MCF 10A (cell line): Measurements from ENCODE around the gene PNCK. TPM values are rescaled to one million over a fixed set of nuclear protein-coding genes. Genes with fewer than 3 reads are reported as not detected.
A peak's percentile ranks its signal among the peaks of the same experiment; 100 is the strongest.

Experiments used
- BruUV-seq: library from RNA; stranded (reverse); fragments of 400-500 nt; replicated peaks from 2 replicates; lab custom pipeline; 2021; lab: Mats Ljungman, UMichigan
- CTCF ChIA-PET: fragments of 300-600 bp; sonication (Branson Sonifier 250); formaldehyde crosslinking; extraction: SDS; loops from one replicate; lab custom pipeline; 2021; ENCODE audit warnings: antibody characterized with exemption, inconsistent platforms; lab: Yijun Ruan, JAX
- POLR2A ChIA-PET: fragments of 300-600, 350-650 bp; sonication (Branson Sonifier 250); formaldehyde crosslinking; extraction: SDS; loops from one replicate; lab custom pipeline; 2020; ENCODE audit warnings: antibody characterized with exemption, inconsistent platforms; lab: Yijun Ruan, JAX
- DNase-seq: peaks from one replicate; pipeline ENCODE4 v3.0.0-alpha.2; 2018; ENCODE audit not compliant: unreplicated experiment
- H3K27ac Mint-ChIP-seq: one replicate; pipeline ENCODE4 v1.8.0; 2022; ENCODE audit warnings: mild to moderate bottlenecking, low read depth, mixed read lengths; ENCODE audit not compliant: unreplicated experiment
- H3K27me3 Mint-ChIP-seq: one replicate; pipeline ENCODE4 v1.8.0; 2022; ENCODE audit warnings: mixed read lengths; ENCODE audit not compliant: insufficient read depth, unreplicated experiment
- H3K36me3 Mint-ChIP-seq: one replicate; pipeline ENCODE4 v1.8.0; 2022; ENCODE audit warnings: mild to moderate bottlenecking, moderate library complexity, mixed read lengths; ENCODE audit not compliant: insufficient read depth, unreplicated experiment
- H3K4me1 Mint-ChIP-seq: one replicate; pipeline ENCODE4 v1.8.0; 2022; ENCODE audit warnings: mixed read lengths; ENCODE audit not compliant: insufficient read depth, unreplicated experiment
- H3K4me3 Mint-ChIP-seq: one replicate; pipeline ENCODE4 v1.8.0; 2022; ENCODE audit warnings: mild to moderate bottlenecking, moderate library complexity, mixed read lengths; ENCODE audit not compliant: unreplicated experiment
- H3K9me3 Mint-ChIP-seq: one replicate; pipeline ENCODE4 v1.8.0; 2022; ENCODE audit warnings: mixed read lengths; ENCODE audit not compliant: unreplicated experiment
- intact Hi-C: fragments of 100-400 bp; cut with micrococcal nuclease; formaldehyde crosslinking; loops from 2 replicates; pipeline ENCODE4 v1.14.1; 2022
- total RNA-seq: library from RNA; stranded (reverse); gene quantifications from 2 replicates; pipeline ENCODE4 v1.2.3, GENCODE V29; 2022
- TF ChIP-seq, protein P1 (sequence below): fragments of 200-600 bp; IDR thresholded peaks from one replicate; pipeline ENCODE4 v1.8.0; 2022; ENCODE audit warnings: antibody characterized with exemption, mild to moderate bottlenecking; ENCODE audit not compliant: unreplicated experiment

The PNCK gene
- total RNA-seq, 1 experiment from 2014 or later = not detected

DNA sequence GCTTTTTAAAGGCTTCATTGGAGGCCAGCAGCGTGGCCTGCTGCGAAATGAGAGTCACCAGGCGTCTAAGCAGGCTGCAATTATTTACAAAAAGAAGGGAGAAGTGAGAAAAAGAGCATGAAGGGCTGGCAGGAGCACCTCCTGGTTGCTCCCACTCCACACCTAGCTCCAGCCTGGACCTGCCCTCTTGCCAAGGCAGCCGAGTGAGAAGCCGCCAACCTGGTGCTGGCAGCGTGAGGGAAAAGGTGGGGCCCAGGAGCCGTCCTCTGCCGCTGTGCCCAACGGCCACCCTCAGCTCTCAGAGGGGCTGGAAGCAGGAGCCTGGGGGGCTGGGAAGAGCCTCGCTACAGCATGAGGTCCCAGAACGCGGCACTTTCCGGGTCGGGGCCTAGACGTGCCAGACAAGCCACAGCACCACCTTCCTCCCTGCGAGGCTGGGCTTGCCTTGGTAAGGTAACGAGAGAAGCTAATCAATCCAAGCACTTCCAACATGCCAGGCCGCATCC is 30.5 kb upstream of the PNCK start:
- intact Hi-C loops = no loop called here
- TF ChIP-seq, protein P1, sequence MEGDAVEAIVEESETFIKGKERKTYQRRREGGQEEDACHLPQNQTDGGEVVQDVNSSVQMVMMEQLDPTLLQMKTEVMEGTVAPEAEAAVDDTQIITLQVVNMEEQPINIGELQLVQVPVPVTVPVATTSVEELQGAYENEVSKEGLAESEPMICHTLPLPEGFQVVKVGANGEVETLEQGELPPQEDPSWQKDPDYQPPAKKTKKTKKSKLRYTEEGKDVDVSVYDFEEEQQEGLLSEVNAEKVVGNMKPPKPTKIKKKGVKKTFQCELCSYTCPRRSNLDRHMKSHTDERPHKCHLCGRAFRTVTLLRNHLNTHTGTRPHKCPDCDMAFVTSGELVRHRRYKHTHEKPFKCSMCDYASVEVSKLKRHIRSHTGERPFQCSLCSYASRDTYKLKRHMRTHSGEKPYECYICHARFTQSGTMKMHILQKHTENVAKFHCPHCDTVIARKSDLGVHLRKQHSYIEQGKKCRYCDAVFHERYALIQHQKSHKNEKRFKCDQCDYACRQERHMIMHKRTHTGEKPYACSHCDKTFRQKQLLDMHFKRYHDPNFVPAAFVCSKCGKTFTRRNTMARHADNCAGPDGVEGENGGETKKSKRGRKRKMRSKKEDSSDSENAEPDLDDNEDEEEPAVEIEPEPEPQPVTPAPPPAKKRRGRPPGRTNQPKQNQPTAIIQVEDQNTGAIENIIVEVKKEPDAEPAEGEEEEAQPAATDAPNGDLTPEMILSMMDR = no peak
- Mint-ChIP-seq H3K36me3 (peaks cover 25% of the 10 kb centered on the region), H3K9me3 (no peaks in the 10 kb centered on the region), H3K4me1 (peaks cover 8% of the 10 kb centered on the region), H3K27ac (no peak overlapping the region), H3K4me3 (no peak overlapping the region), H3K27me3 (no peaks in the 10 kb centered on the region)
- BruUV-seq = no TSS peak
- DNase-seq = no peak
- CTCF ChIA-PET = no interaction called here
- POLR2A ChIA-PET = no interaction called here

DNA sequence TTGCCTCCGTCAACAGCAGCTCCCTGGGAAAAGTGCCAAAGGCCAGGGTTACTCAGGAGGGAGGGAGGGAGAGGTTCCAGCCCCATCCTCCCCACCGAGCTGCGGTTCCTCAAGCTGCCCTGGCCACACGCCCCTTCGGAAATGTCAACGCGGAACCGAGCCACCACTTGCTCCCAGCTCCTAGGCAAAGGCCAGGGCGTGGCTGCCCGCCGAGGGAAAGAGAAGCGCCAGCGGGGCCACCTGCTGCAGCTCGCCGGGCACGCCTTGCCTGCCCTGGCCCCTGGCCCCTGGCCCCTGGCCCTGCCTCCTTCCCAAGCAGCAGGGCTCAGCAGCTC is 29.4 kb upstream of the PNCK start:
- no TSS peak for BruUV-seq
- ChIA-PET POLR2A (no interaction called here), CTCF (interaction anchor here (0.7 to 0.9 kb wide), 2 partner anchors 35 to 195 kb away, joined by 3 to 4 read pairs; no protein-coding TSS in a partner anchor)
- Mint-ChIP-seq H3K4me3 (no peak overlapping the region), H3K27me3 (no peaks in the 10 kb centered on the region), H3K9me3 (no peaks in the 10 kb centered on the region), H3K36me3 (peaks cover 28% of the 10 kb centered on the region), H3K27ac (no peak overlapping the region), H3K4me1 (peaks cover 8% of the 10 kb centered on the region)
- TF ChIP-seq, protein P1 = no peak
- intact Hi-C loops = no loop called here
- DNase-seq = peak; percentile 77

DNA sequence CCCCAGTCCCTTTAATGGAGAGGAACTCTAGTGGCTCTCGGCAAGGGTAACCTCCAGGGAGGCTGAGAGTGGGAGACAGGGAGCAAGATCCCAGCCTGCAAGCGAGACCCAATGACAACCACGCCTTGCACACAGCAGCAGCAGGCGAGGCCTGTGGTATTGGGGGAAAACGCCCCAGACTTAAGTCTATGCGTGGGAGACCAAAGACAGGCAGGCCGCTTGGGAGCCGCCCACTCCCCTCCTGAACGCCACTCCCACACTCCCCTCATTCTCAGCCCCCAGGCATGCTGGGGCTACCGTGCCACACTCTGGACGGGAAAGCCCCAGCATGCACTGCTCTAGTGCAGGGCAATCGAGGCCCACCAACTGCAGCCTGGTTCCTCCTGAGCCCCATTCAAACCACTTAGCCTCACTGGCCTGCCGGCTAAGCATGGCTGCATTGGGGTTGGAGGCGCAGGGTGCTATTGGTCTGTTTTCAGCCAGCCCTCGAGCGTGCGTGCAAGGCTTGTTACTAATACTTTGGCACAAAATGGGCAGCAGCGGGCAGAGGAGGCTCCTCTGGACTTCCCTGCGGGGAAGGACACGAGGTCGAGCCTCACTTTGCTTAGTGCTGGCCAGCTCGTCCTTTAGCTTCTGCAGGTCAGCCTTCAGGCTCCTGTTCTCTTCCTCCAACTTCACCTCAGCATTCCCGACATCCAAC is 28.9 kb upstream of the PNCK start:
- intact Hi-C loops = no loop called here
- Mint-ChIP-seq H3K36me3 (peaks cover 33% of the 10 kb centered on the region), H3K27me3 (no peaks in the 10 kb centered on the region), H3K9me3 (no peaks in the 10 kb centered on the region), H3K27ac (no peak overlapping the region), H3K4me1 (peaks cover 8% of the 10 kb centered on the region), H3K4me3 (no peak overlapping the region)
- ChIA-PET POLR2A (no interaction called here), CTCF (interaction anchor here (0.6 to 0.9 kb wide), 3 partner anchors 23 to 194 kb away, joined by 3 to 4 read pairs (median 3); no protein-coding TSS in a partner anchor)
- TF ChIP-seq, protein P1 = no peak
- DNase-seq = no peak
- no TSS peak for BruUV-seq

DNA sequence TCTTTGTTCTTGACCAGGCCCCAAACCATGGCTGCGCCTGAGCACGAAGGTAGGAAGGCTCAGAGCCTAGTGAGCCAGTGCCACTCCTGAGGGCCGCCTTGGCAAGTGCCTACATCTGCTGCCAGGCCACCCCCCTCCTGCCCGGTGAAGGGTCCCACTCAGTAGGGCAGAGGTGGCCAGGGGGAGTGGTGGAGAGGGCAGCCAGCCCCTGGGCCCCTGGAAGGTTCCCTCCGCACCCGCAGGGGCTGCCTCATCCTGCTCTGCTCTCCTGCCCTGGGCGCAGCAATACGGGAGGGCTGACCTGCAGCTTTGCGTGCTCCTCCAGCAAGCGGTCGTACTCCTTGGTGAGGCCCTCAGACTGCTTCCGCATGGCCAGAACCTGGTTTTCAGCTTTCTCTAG is 28.1 kb upstream of the PNCK start:
- no peak overlapping the region for H3K27ac Mint-ChIP-seq
- BruUV-seq = no TSS peak
- DNase-seq = no peak
- intact Hi-C loops = no loop called here
- ChIA-PET CTCF (interaction anchor here (0.6 to 0.8 kb wide), 2 partner anchors 22 to 26 kb away, joined by 3 read pairs; no protein-coding TSS in a partner anchor), POLR2A (no interaction called here)
- TF ChIP-seq, protein P1 = no peak
- H3K36me3 Mint-ChIP-seq = peaks cover 41% of the 10 kb centered on the region
- no peaks in the 10 kb centered on the region for H3K9me3 Mint-ChIP-seq
- H3K4me1 Mint-ChIP-seq = peaks cover 8% of the 10 kb centered on the region
- H3K4me3 Mint-ChIP-seq = no peak overlapping the region
- H3K27me3 Mint-ChIP-seq = no peaks in the 10 kb centered on the region
